Trophoblast cell (in vitro differentiated cells and primary cell): ENCODE measurements around the gene TUBB.
"Not testable (repeated sequence)": the region's sequence is repeated elsewhere in the genome, so short reads cannot be mapped to it uniquely, and the experiment has no call there.

ENCODE experiments used
- DNase-seq, 2 donors: peaks; one replicate each; pipeline ENCODE4 v3.0.0-alpha.2; 2016
- H2AFZ ChIP-seq: 2 replicates; pipeline ENCODE4 v1.6.1; 2013; ENCODE audit warnings: low read length, moderate library complexity, mild to moderate bottlenecking; ENCODE audit not compliant: insufficient read depth, poor library complexity
- H2AK5ac ChIP-seq: 2 replicates; pipeline ENCODE4 v1.6.1; 2013; ENCODE audit warnings: mild to moderate bottlenecking, low read length
- H2BK120ac ChIP-seq: 2 replicates; pipeline ENCODE4 v1.6.1; 2013; ENCODE audit warnings: low read length, mild to moderate bottlenecking, moderate library complexity; ENCODE audit not compliant: insufficient read depth, poor library complexity
- H2BK12ac ChIP-seq: 2 replicates; pipeline ENCODE4 v1.6.1; 2013; ENCODE audit warnings: mild to moderate bottlenecking, low read length, moderate library complexity
- H2BK5ac ChIP-seq: 2 replicates; pipeline ENCODE4 v1.6.1; 2013; ENCODE audit warnings: low read length, low read depth, moderate library complexity, mild to moderate bottlenecking; ENCODE audit not compliant: poor library complexity
- H3K14ac ChIP-seq: 2 replicates; pipeline ENCODE4 v1.6.1; 2013; ENCODE audit warnings: mild to moderate bottlenecking, low read length
- H3K18ac ChIP-seq: 2 replicates; pipeline ENCODE4 v1.6.1; 2013; ENCODE audit warnings: mild to moderate bottlenecking, low read length
- H3K23ac ChIP-seq: 2 replicates; pipeline ENCODE4 v1.6.1; 2013; ENCODE audit warnings: low read length
- H3K27ac ChIP-seq: 2 replicates; pipeline ENCODE4 v1.5.1; 2013; ENCODE audit warnings: low read depth, mild to moderate bottlenecking, inconsistent platforms, low read length, moderate library complexity
- H3K27me3 ChIP-seq: 2 replicates; pipeline ENCODE4 v1.6.1; 2013; ENCODE audit warnings: inconsistent platforms, mild to moderate bottlenecking, low read length, moderate library complexity; ENCODE audit not compliant: insufficient read depth
- H3K36me3 ChIP-seq, 2 experiments: 1 replicate in 1 of 2; 2 replicates in 1 of 2; pipeline ENCODE4 v1.6.1; 2013; ENCODE audit warnings: low read length in 2 of 2, mild to moderate bottlenecking in 2 of 2, moderate library complexity in 1 of 2; ENCODE audit not compliant: insufficient read depth in 2 of 2, control insufficient read depth in 1 of 2
- H3K4ac ChIP-seq: 2 replicates; pipeline ENCODE4 v1.6.1; 2013; ENCODE audit warnings: low read depth, mild to moderate bottlenecking, low read length, moderate library complexity
- H3K4me1 ChIP-seq, 2 experiments: 1 replicate in 1 of 2; 2 replicates in 1 of 2; pipeline ENCODE4 v1.6.1; 2013; ENCODE audit warnings: low read length in 2 of 2, mild to moderate bottlenecking in 2 of 2, moderate library complexity in 1 of 2; ENCODE audit not compliant: insufficient read depth in 2 of 2, control insufficient read depth in 1 of 2
- H3K4me2 ChIP-seq: 2 replicates; pipeline ENCODE4 v1.6.1; 2013; ENCODE audit warnings: inconsistent platforms, mild to moderate bottlenecking, low read length, moderate library complexity
- H3K4me3 ChIP-seq: 2 replicates; pipeline ENCODE4 v1.5.1; 2013; ENCODE audit warnings: mild to moderate bottlenecking, low read depth, low read length, inconsistent platforms
- H3K79me1 ChIP-seq: one replicate; pipeline ENCODE4 v1.6.1; 2013; ENCODE audit warnings: low read length
- H3K79me2 ChIP-seq: 2 replicates; pipeline ENCODE4 v1.6.1; 2013; ENCODE audit warnings: low read length, mild to moderate bottlenecking; ENCODE audit not compliant: control insufficient read depth, insufficient read depth, poor library complexity
- H3K9ac ChIP-seq: 2 replicates; pipeline ENCODE4 v1.6.1; 2013; ENCODE audit warnings: mild to moderate bottlenecking, low read length
- H3K9me3 ChIP-seq: 2 replicates; pipeline ENCODE4 v1.6.1; 2013; ENCODE audit warnings: low read depth, mild to moderate bottlenecking, control low read depth, inconsistent platforms, low read length; ENCODE audit not compliant: insufficient read depth
- H4K12ac ChIP-seq: 2 replicates; pipeline ENCODE4 v1.6.1; 2013; ENCODE audit warnings: low read depth, mild to moderate bottlenecking, low read length, moderate library complexity
- H4K8ac ChIP-seq: 2 replicates; pipeline ENCODE4 v1.6.1; 2013; ENCODE audit warnings: low read depth, mild to moderate bottlenecking, low read length, moderate library complexity
- H4K91ac ChIP-seq: one replicate; pipeline ENCODE4 v1.6.1; 2013; ENCODE audit warnings: low read depth, mild to moderate bottlenecking, low read length, moderate library complexity
- WGBS: extraction: QIAGEN DNeasy Blood & Tissue Kit; methylation state at CpG from one replicate; pipeline ENCODE4 v1.1.7; 2013; ENCODE audit warnings: missing lambda C conversion rate; ENCODE audit not compliant: insufficient read length, insufficient coverage; ENCODE audit errors: extremely low coverage; 5-methylcytosine and 5-hydroxymethylcytosine counted together

Gene TUBB

GRCh38 chr6:30763618-30764489 is 43.7 kb downstream of the TUBB start:
- no peaks in the 10 kb centered on the region for H3K27me3 ChIP-seq
- H2BK120ac ChIP-seq: peak overlapping the region; percentile 99
- H3K79me2 ChIP-seq: peaks cover 11% of the 10 kb centered on the region
- H3K14ac ChIP-seq: peak overlapping the region; percentile 93
- H4K12ac ChIP-seq: peak overlapping the region; percentile 23
- H3K4me3 ChIP-seq: no peak overlapping the region
- peak overlapping the region; percentile 24 for H3K4me2 ChIP-seq
- peak overlapping the region; percentile 84 for H4K8ac ChIP-seq
- H3K9me3 ChIP-seq: peaks cover 3% of the 10 kb centered on the region
- no peak overlapping the region for H3K23ac ChIP-seq
- H2AFZ ChIP-seq: peak overlapping the region; percentile 50
- peak overlapping the region; percentile 84 for H3K18ac ChIP-seq
- H3K36me3 ChIP-seq: no peaks in the 10 kb centered on the region
- peak; percentile 41 to 69 for DNase-seq
- H3K4me1 ChIP-seq: peaks cover 42 to 54% of the 10 kb centered on the region in 2 experiments
- H3K4ac ChIP-seq: peak overlapping the region; percentile 81
- peak overlapping the region; percentile 83 for H3K9ac ChIP-seq
- H2BK12ac ChIP-seq: peak overlapping the region; percentile 78
- peak overlapping the region; percentile 99 for H2BK5ac ChIP-seq
- peak overlapping the region; percentile 100 for H4K91ac ChIP-seq
- peaks cover 64% of the 10 kb centered on the region for H3K79me1 ChIP-seq
- H3K27ac ChIP-seq: peak overlapping the region; percentile 100
- H2AK5ac ChIP-seq: peak overlapping the region; percentile 75
- no CpG with 5 or more reads among the region's 8 CpGs for WGBS

GRCh38 chr6:30764490-30765043 is 44.4 kb downstream of the TUBB start:
- not testable (repeated sequence) for H3K9ac ChIP-seq, H2AFZ ChIP-seq, H3K36me3 ChIP-seq, DNase-seq, H3K4ac ChIP-seq, H3K4me2 ChIP-seq, H3K18ac ChIP-seq, H3K4me3 ChIP-seq, H3K9me3 ChIP-seq, H3K79me2 ChIP-seq, H3K27me3 ChIP-seq, H4K8ac ChIP-seq, H2AK5ac ChIP-seq, H3K23ac ChIP-seq, H4K12ac ChIP-seq
- H3K79me1 ChIP-seq: peaks cover 68% of the 10 kb centered on the region
- WGBS: no CpG with 5 or more reads among the region's 13 CpGs
- peak overlapping the region; percentile 100 for H3K27ac ChIP-seq
- peak overlapping the region; percentile 76 for H4K91ac ChIP-seq
- H2BK120ac ChIP-seq: peak overlapping the region; percentile 76
- H2BK12ac ChIP-seq: peak overlapping the region; percentile 19
- H3K4me1 ChIP-seq: peaks cover 47 to 58% of the 10 kb centered on the region in 2 experiments
- H3K14ac ChIP-seq: peak overlapping the region; percentile 42
- peak overlapping the region; percentile 79 for H2BK5ac ChIP-seq

GRCh38 chr6:30765495-30765894 is 45.3 kb downstream of the TUBB start:
- not testable (repeated sequence) for H3K23ac ChIP-seq, H3K4me3 ChIP-seq, H3K18ac ChIP-seq, H4K8ac ChIP-seq, H3K14ac ChIP-seq, H3K79me2 ChIP-seq, H2BK12ac ChIP-seq, H2AFZ ChIP-seq, H4K12ac ChIP-seq, H3K9ac ChIP-seq, H3K27me3 ChIP-seq, H3K4ac ChIP-seq, DNase-seq, H2AK5ac ChIP-seq, H3K4me2 ChIP-seq, H2BK120ac ChIP-seq, H3K36me3 ChIP-seq, H4K91ac ChIP-seq, H3K9me3 ChIP-seq, H3K27ac ChIP-seq
- WGBS: no CpG with 5 or more reads among the region's 1 CpG
- H3K79me1 ChIP-seq: peaks cover 66% of the 10 kb centered on the region
- peaks cover 42 to 56% of the 10 kb centered on the region in 2 experiments for H3K4me1 ChIP-seq
- peak overlapping the region; percentile 44 for H2BK5ac ChIP-seq

- peak overlapping the region; percentile 71 for H2AK5ac ChIP-seq
- no peak for DNase-seq
- H4K12ac ChIP-seq: no peak overlapping the region
- H2AFZ ChIP-seq: no peak overlapping the region
- H3K4me3 ChIP-seq: no peak overlapping the region
- no peaks in the 10 kb centered on the region for H3K9me3 ChIP-seq
- peak overlapping the region; percentile 88 for H2BK5ac ChIP-seq
- H3K4ac ChIP-seq: peak overlapping the region; percentile 35
- no peak overlapping the region for H3K23ac ChIP-seq
- H3K79me1 ChIP-seq: peaks cover 64% of the 10 kb centered on the region
- peak overlapping the region; percentile 56 for H3K18ac ChIP-seq
- H3K14ac ChIP-seq: peak overlapping the region; percentile 85
- H3K36me3 ChIP-seq: no peaks in the 10 kb centered on the region
- H3K79me2 ChIP-seq: peaks cover 2% of the 10 kb centered on the region
- no peaks in the 10 kb centered on the region for H3K27me3 ChIP-seq
- peaks cover 37 to 52% of the 10 kb centered on the region in 2 experiments for H3K4me1 ChIP-seq
- no peak overlapping the region for H3K9ac ChIP-seq
- H2BK120ac ChIP-seq: peak overlapping the region; percentile 92
- H4K91ac ChIP-seq: peak overlapping the region; percentile 94
- peak overlapping the region; percentile 66 for H4K8ac ChIP-seq
- no peak overlapping the region for H3K4me2 ChIP-seq
- H2BK12ac ChIP-seq: peak overlapping the region; percentile 90
- 100% methylated on average over 2 of the region's 6 CpGs for WGBS
- H3K27ac ChIP-seq: peak overlapping the region; percentile 75
Observed at GRCh38 chr6:30766461-30767157, 46.5 kb downstream of the TUBB start.
